Adrenal gland (tissue), 12 donors: ENCODE measurements around the gene SLC18A2. TPM values are rescaled to one million over a fixed set of nuclear protein-coding genes. Genes with fewer than 3 reads are reported as not detected.

Source experiments
- DNase-seq, 7 donors: peaks; one replicate each; pipeline ENCODE4 v3.0.0-alpha.2; 2019 to 2020
- H3K27ac ChIP-seq, 5 donors: fragments of 200-600 bp; sonication (generic) in 4 of 5; 1 replicate in 3 of 5; 2 replicates in 2 of 5; pipeline versions ENCODE4 v1.5.1 to v1.8.0; 2016 to 2020; ENCODE audit warnings: mild to moderate bottlenecking in 1 of 5
- H3K27me3 ChIP-seq: fragments of 200-600 bp; 2 replicates; pipeline ENCODE4 v1.8.0; 2021
- H3K36me3 ChIP-seq, 2 donors: fragments of 200-600 bp; replicated peaks in 1 of 2; 1 replicate in 1 of 2; 2 replicates in 1 of 2; pipeline versions ENCODE4 v1.5.1 to v1.8.0; 2018 to 2022
- H3K4me1 ChIP-seq, 2 donors: fragments of 200-600 bp; replicated peaks in 1 of 2; 1 replicate in 1 of 2; 2 replicates in 1 of 2; pipeline versions ENCODE4 v1.5.1 to v1.8.0; 2018 to 2021
- H3K4me3 ChIP-seq, 4 donors: fragments of 200-600 bp; sonication (generic) in 3 of 4; one replicate each; pipeline ENCODE4 v1.5.1; 2016 to 2018
- H3K9me3 ChIP-seq, 3 donors: fragments of 200-600 bp; sonication (generic) in 1 of 3; replicated peaks in 1 of 3; 1 replicate in 2 of 3; 2 replicates in 1 of 3; pipeline versions ENCODE4 v1.5.1 to v1.8.0; 2016 to 2021
- CTCF ChIP-seq, 6 experiments: fragments of 450-650 bp in 4 of 6; fragments of 200-600 bp in 2 of 6; sonication (generic) in 1 of 6; IDR thresholded peaks; 1 replicate in 5 of 6; 2 replicates in 1 of 6; pipeline versions ENCODE4 v1.5.1 to v1.8.0; 2016 to 2021; ENCODE audit warnings: antibody characterized with exemption in 6 of 6, mild to moderate bottlenecking in 2 of 6, moderate library complexity in 1 of 6
- POLR2A ChIP-seq, 2 donors: fragments of 450-650 bp; IDR thresholded peaks; one replicate each; pipeline ENCODE4 v1.6.1; 2017; ENCODE audit warnings: antibody characterized with exemption in 2 of 2, mild to moderate bottlenecking in 2 of 2, moderate library complexity in 1 of 2
- WGBS, 4 donors: extraction: QIAGEN DNeasy Blood & Tissue Kit in 2 of 4; methylation state at CpG; one replicate each; pipeline versions ENCODE4 v1.1.5 to v1.1.7; 2013 to 2017; 5-methylcytosine and 5-hydroxymethylcytosine counted together
- intact Hi-C, 2 donors: fragments of 100-400 bp; cut with DNase I; formaldehyde crosslinking; loops; one replicate each; pipeline versions ENCODE4 v1.14.1 to v1.15.0; 2022 to 2023
- polyA plus RNA-seq, 3 donors: library from polyadenylated mRNA; stranded (reverse); fragments of 200-250 nt in 2 of 3; fragments of 350-450 nt in 1 of 3; fragmentation: Illumina TruSeq in 1 of 3; extraction: RNeasy Lipid Tissue Mini Kit (QIAGEN cat#74804) in 1 of 3; gene quantifications; one replicate each; pipeline ENCODE4 v1.2.3, GENCODE V29; 2013 to 2014
- total RNA-seq, 9 donors: library from RNA; depleted of rRNA in 4 of 9; stranded (reverse); fragments of >200 nt in 4 of 9; fragments of 120-200 nt in 1 of 9; fragmentation: NEBNext Ultra II Directional in 1 of 9; extraction: Animal tissue kit (Norgen Biotek cat#: 25700) in 1 of 9; gene quantifications; one replicate each; pipeline versions ENCODE4 v1.1.0 to v1.2.4, GENCODE V29; 2013 to 2023
- donor health status: healthy with polysubstance abuse.
- donor health status: Bipolar disorder and iron deficiency.
- donor health status: DM: yes; HTN: yes; CAD: no.
- donor health status: DM: no; HTN: no; CAD: no.
- donor health status: DM: no; HTN: no; CAD: no.
- donor health status: DM: yes; HTN: yes; CAD: no.

Gene SLC18A2
- total and polyA plus RNA-seq, 12 donors, result 0.04 to 16.6 (median 4.2) TPM; not detected in 2

GRCh38 chr10:117254774-117255735 lies 14.1 kb downstream of the SLC18A2 start:
- TF ChIP-seq POLR2A (IDR thresholded peaks at IDR 0.05), result no peak
- TF ChIP-seq CTCF (IDR thresholded peaks at IDR 0.05), result no peak
- 79 to 82% (median 81%) methylated on average over 24 to 26 of the region's 26 CpGs for WGBS, 4 donors
- H3K9me3 ChIP-seq, result no peaks in the 10 kb centered on the region
- H3K36me3 ChIP-seq, result no peaks in the 10 kb centered on the region
- no peak overlapping the region for H3K4me3 ChIP-seq
- intact Hi-C loops, result no loop called here
- peaks cover 2% of the 10 kb centered on the region for H3K27me3 ChIP-seq
- no peak for DNase-seq
- no peak overlapping the region for H3K27ac ChIP-seq
- H3K4me1 ChIP-seq, result no peaks in the 10 kb centered on the region

GRCh38 chr10:117255835-117256460 lies 15.0 kb downstream of the SLC18A2 start:
- Histone ChIP-seq H3K4me3 (no peak overlapping the region), H3K9me3 (no peaks in the 10 kb centered on the region), H3K36me3 (no peaks in the 10 kb centered on the region), H3K4me1 (no peaks in the 10 kb centered on the region), H3K27me3 (no peaks in the 10 kb centered on the region), H3K27ac (no peak overlapping the region)
- DNase-seq, result peak in 1 of 7 donors; percentile 42
- intact Hi-C loops, result no loop called here
- 76 to 84% (median 82%) methylated on average over 6 to 9 of the region's 9 CpGs for WGBS, 4 donors
- TF ChIP-seq POLR2A (IDR thresholded peaks at IDR 0.05) (no peak), CTCF (IDR thresholded peaks at IDR 0.05) (no peak)

GRCh38 chr10:117256910-117257309 lies 16.0 kb downstream of the SLC18A2 start:
- Histone ChIP-seq H3K4me1 (no peaks in the 10 kb centered on the region), H3K27me3 (no peaks in the 10 kb centered on the region), H3K9me3 (no peaks in the 10 kb centered on the region), H3K4me3 (no peak overlapping the region), H3K27ac (no peak overlapping the region), H3K36me3 (no peaks in the 10 kb centered on the region)
- 75 to 93% (median 82%) methylated on average over 10 of the region's 10 CpGs for WGBS, 4 donors
- intact Hi-C loops, result no loop called here
- TF ChIP-seq POLR2A (IDR thresholded peaks at IDR 0.05), result no peak
- TF ChIP-seq CTCF (IDR thresholded peaks at IDR 0.05), result no peak
- no peak for DNase-seq

GRCh38 chr10:117257721-117258120 lies 16.8 kb downstream of the SLC18A2 start:
- Histone ChIP-seq H3K36me3 (no peaks in the 10 kb centered on the region), H3K9me3 (no peaks in the 10 kb centered on the region), H3K4me3 (no peak overlapping the region), H3K27me3 (peaks cover 2% of the 10 kb centered on the region), H3K27ac (no peak overlapping the region), H3K4me1 (no peaks in the 10 kb centered on the region)
- TF ChIP-seq POLR2A (IDR thresholded peaks at IDR 0.05) (no peak), CTCF (IDR thresholded peaks at IDR 0.05) (no peak)
- peak in 1 of 7 donors; percentile 46 for DNase-seq
- intact Hi-C loops, result no loop called here
- 65 to 88% (median 77%) methylated on average over 3 of the region's 3 CpGs for WGBS, 4 donors
